Measurements from ENCODE around the gene CRYBA4.

GRCh38 chr22:26614322-26614721 lies 7.4 kb upstream of the CRYBA4 start:
- TF ChIP-seq, protein P1, sequence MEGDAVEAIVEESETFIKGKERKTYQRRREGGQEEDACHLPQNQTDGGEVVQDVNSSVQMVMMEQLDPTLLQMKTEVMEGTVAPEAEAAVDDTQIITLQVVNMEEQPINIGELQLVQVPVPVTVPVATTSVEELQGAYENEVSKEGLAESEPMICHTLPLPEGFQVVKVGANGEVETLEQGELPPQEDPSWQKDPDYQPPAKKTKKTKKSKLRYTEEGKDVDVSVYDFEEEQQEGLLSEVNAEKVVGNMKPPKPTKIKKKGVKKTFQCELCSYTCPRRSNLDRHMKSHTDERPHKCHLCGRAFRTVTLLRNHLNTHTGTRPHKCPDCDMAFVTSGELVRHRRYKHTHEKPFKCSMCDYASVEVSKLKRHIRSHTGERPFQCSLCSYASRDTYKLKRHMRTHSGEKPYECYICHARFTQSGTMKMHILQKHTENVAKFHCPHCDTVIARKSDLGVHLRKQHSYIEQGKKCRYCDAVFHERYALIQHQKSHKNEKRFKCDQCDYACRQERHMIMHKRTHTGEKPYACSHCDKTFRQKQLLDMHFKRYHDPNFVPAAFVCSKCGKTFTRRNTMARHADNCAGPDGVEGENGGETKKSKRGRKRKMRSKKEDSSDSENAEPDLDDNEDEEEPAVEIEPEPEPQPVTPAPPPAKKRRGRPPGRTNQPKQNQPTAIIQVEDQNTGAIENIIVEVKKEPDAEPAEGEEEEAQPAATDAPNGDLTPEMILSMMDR (conservative IDR thresholded peaks at IDR 0.05; ENCODE audit: low read depth, low read length): no peak
- TF ChIP-seq EZH2 (IDR thresholded peaks at IDR 0.05; ENCODE audit: borderline replicate concordance, low read depth, low read length, poor library complexity, severe bottlenecking): no peak
